Central memory CD8-positive, alpha-beta T cell (primary cell): Measurements from ENCODE around the gene LYZL6.
A peak's percentile ranks its signal among the peaks of the same experiment; 100 is the strongest.

Experiments
- ATAC-seq: fragments of 150-1000 bp; cut with Tn5 transposase; replicated peaks from 2 replicates; pipeline ENCODE4 v1.10.0; 2022; ENCODE audit warnings: mild to moderate bottlenecking, moderate FRiP score, moderate number of reproducible peaks; ENCODE audit not compliant: poor library complexity, severe bottlenecking; ENCODE audit errors: extremely low read depth
- DNase-seq, 2 donors: peaks; one replicate each; pipeline ENCODE4 v3.0.0; 2021; ENCODE audit warnings: low spot score in 2 of 2
- H3K27ac Mint-ChIP-seq: one replicate; pipeline ENCODE4 v1.8.0; 2022; ENCODE audit warnings: low read depth, mild to moderate bottlenecking, moderate library complexity, mixed read lengths
- H3K27me3 Mint-ChIP-seq: one replicate; pipeline ENCODE4 v1.8.0; 2022; ENCODE audit warnings: mixed read lengths
- H3K36me3 Mint-ChIP-seq: one replicate; pipeline ENCODE4 v1.8.0; 2022; ENCODE audit warnings: mild to moderate bottlenecking, moderate library complexity, mixed read lengths; ENCODE audit not compliant: insufficient read depth
- H3K4me1 Mint-ChIP-seq: one replicate; pipeline ENCODE4 v1.8.0; 2022; ENCODE audit warnings: mixed read lengths
- H3K4me3 Mint-ChIP-seq: one replicate; pipeline ENCODE4 v1.8.0; 2022; ENCODE audit warnings: mild to moderate bottlenecking, moderate library complexity, mixed read lengths
- H3K9me3 Mint-ChIP-seq: one replicate; pipeline ENCODE4 v1.8.0; 2022; ENCODE audit warnings: mixed read lengths

The LYZL6 gene

GRCh38 chr17:35943537-35943936, at the start of gene LYZL6:
Gene LYZL6 (minus strand): TSS chr17:35943713. CDS start chr17:35939356, 4,357 bp downstream.
- H3K27me3 Mint-ChIP-seq = no peaks in the 10 kb centered on the region
- H3K4me3 Mint-ChIP-seq = no peak within 1 kb of the TSS
- H3K27ac Mint-ChIP-seq = peak within 1 kb of the TSS; percentile 61
- DNase-seq (no peak), ATAC-seq (no peak)
- no peaks in the 10 kb centered on the region for H3K9me3 Mint-ChIP-seq
- H3K36me3 Mint-ChIP-seq = no peaks in the 10 kb centered on the region
- H3K4me1 Mint-ChIP-seq = no peaks in the 10 kb centered on the region

- Mint-ChIP-seq H3K36me3 (peaks cover 1% of the 10 kb centered on the region), H3K4me3 (no peak overlapping the region), H3K27ac (no peak overlapping the region), H3K27me3 (no peaks in the 10 kb centered on the region), H3K4me1 (no peaks in the 10 kb centered on the region), H3K9me3 (peaks cover 5% of the 10 kb centered on the region)
- DNase-seq (no peak), ATAC-seq (no peak)
Measured at GRCh38 chr17:35991075-35991474, 47.6 kb upstream of the LYZL6 start.

- Mint-ChIP-seq H3K36me3 (peaks cover 1% of the 10 kb centered on the region), H3K4me1 (no peaks in the 10 kb centered on the region), H3K27ac (no peak overlapping the region), H3K4me3 (no peak overlapping the region), H3K9me3 (peaks cover 5% of the 10 kb centered on the region), H3K27me3 (no peaks in the 10 kb centered on the region)
- DNase-seq (no peak), ATAC-seq (no peak)
Measured at GRCh38 chr17:35988164-35988563, 44.7 kb upstream of the LYZL6 start.

GRCh38 chr17:35986643-35987042, 43.1 kb upstream of the LYZL6 start, which contains the start of gene CCL14:
Gene CCL14 (minus strand): TSS chr17:35986729. CDS start chr17:35986649, 80 bp downstream.
- no peak for DNase-seq
- Mint-ChIP-seq H3K27ac (peak within 1 kb of the TSS; percentile 9), H3K4me3 (no peak within 1 kb of the TSS), H3K36me3 (peaks cover 1% of the 10 kb centered on the region), H3K4me1 (peaks cover 6% of the 10 kb centered on the region), H3K9me3 (peaks cover 5% of the 10 kb centered on the region), H3K27me3 (no peaks in the 10 kb centered on the region)
- ATAC-seq = no peak

- Mint-ChIP-seq H3K27me3 (no peaks in the 10 kb centered on the region), H3K36me3 (peaks cover 1% of the 10 kb centered on the region), H3K4me3 (no peak overlapping the region), H3K4me1 (peaks cover 6% of the 10 kb centered on the region), H3K9me3 (peaks cover 5% of the 10 kb centered on the region), H3K27ac (no peak overlapping the region)
- ATAC-seq (no peak), DNase-seq (no peak)
Measured at GRCh38 chr17:35984140-35984539, 40.6 kb upstream of the LYZL6 start.

- no peak for ATAC-seq
- Mint-ChIP-seq H3K4me1 (peaks cover 6% of the 10 kb centered on the region), H3K4me3 (no peak overlapping the region), H3K9me3 (no peaks in the 10 kb centered on the region), H3K36me3 (no peaks in the 10 kb centered on the region), H3K27ac (no peak overlapping the region), H3K27me3 (no peaks in the 10 kb centered on the region)
- DNase-seq = no peak
Measured at GRCh38 chr17:35982409-35983191, 39.1 kb upstream of the LYZL6 start.

GRCh38 chr17:35981908-35982330, 38.4 kb upstream of the LYZL6 start:
- no peak for ATAC-seq
- no peaks in the 10 kb centered on the region for H3K36me3 Mint-ChIP-seq
- no peak overlapping the region for H3K27ac Mint-ChIP-seq
- no peaks in the 10 kb centered on the region for H3K27me3 Mint-ChIP-seq
- no peak overlapping the region for H3K4me3 Mint-ChIP-seq
- DNase-seq = no peak
- H3K9me3 Mint-ChIP-seq = no peaks in the 10 kb centered on the region
- H3K4me1 Mint-ChIP-seq = peaks cover 6% of the 10 kb centered on the region

- DNase-seq (no peak), ATAC-seq (no peak)
- Mint-ChIP-seq H3K4me3 (no peak within 1 kb of the TSS), H3K27ac (no peak within 1 kb of the TSS), H3K9me3 (no peaks in the 10 kb centered on the region), H3K36me3 (no peaks in the 10 kb centered on the region), H3K27me3 (no peaks in the 10 kb centered on the region), H3K4me1 (peaks cover 13% of the 10 kb centered on the region)
Measured at GRCh38 chr17:35981246-35981645, 37.7 kb upstream of the LYZL6 start, which contains the start of gene CCL16. Gene CCL16 (minus strand): TSS chr17:35981497. CDS start chr17:35981420, 77 bp downstream.

GRCh38 chr17:35978346-35978745, 34.8 kb upstream of the LYZL6 start:
- H3K4me1 Mint-ChIP-seq = peaks cover 13% of the 10 kb centered on the region
- no peaks in the 10 kb centered on the region for H3K36me3 Mint-ChIP-seq
- DNase-seq = no peak
- no peaks in the 10 kb centered on the region for H3K9me3 Mint-ChIP-seq
- H3K27me3 Mint-ChIP-seq = no peaks in the 10 kb centered on the region
- no peak overlapping the region for H3K4me3 Mint-ChIP-seq
- no peak for ATAC-seq
- no peak overlapping the region for H3K27ac Mint-ChIP-seq

- Mint-ChIP-seq H3K4me1 (peaks cover 13% of the 10 kb centered on the region), H3K36me3 (no peaks in the 10 kb centered on the region), H3K27ac (no peak overlapping the region), H3K9me3 (no peaks in the 10 kb centered on the region), H3K4me3 (no peak overlapping the region), H3K27me3 (no peaks in the 10 kb centered on the region)
- DNase-seq = no peak
- no peak for ATAC-seq
Measured at GRCh38 chr17:35977509-35977908, 34.0 kb upstream of the LYZL6 start.

- no peak for ATAC-seq
Measured at GRCh38 chr17:35973333-35974260, 30.1 kb upstream of the LYZL6 start.

GRCh38 chr17:35972945-35973332, 29.4 kb upstream of the LYZL6 start:
- peaks cover 17% of the 10 kb centered on the region for H3K4me1 Mint-ChIP-seq
- DNase-seq (no peak), ATAC-seq (no peak)
- H3K36me3 Mint-ChIP-seq = no peaks in the 10 kb centered on the region
- no peak overlapping the region for H3K4me3 Mint-ChIP-seq
- no peaks in the 10 kb centered on the region for H3K27me3 Mint-ChIP-seq
- no peaks in the 10 kb centered on the region for H3K9me3 Mint-ChIP-seq
- H3K27ac Mint-ChIP-seq = no peak overlapping the region

More at GRCh38 chr17:35973333-35974260, 30.1 kb upstream of the LYZL6 start:
- DNase-seq = no peak
- Mint-ChIP-seq H3K9me3 (no peaks in the 10 kb centered on the region), H3K4me3 (no peak overlapping the region), H3K27me3 (no peaks in the 10 kb centered on the region), H3K36me3 (no peaks in the 10 kb centered on the region), H3K27ac (no peak overlapping the region), H3K4me1 (peaks cover 17% of the 10 kb centered on the region)
